Common myeloid progenitor, CD34-positive (primary cell): ENCODE measurements around the gene ARPC1A.
A peak's percentile ranks its signal among the peaks of the same experiment; 100 is the strongest.
"Not testable (repeated sequence)": the region's sequence is repeated elsewhere in the genome, so short reads cannot be mapped to it uniquely, and the experiment has no call there.

Source experiments
- CTCF ChIA-PET: fragments of 350-600 bp; sonication (Branson Sonifier 250); formaldehyde crosslinking; loops from one replicate; lab custom pipeline; 2021; ENCODE audit warnings: antibody characterized with exemption; lab: Charles Lee
- POLR2A ChIA-PET: fragments of 350-600 bp; sonication (Branson Sonifier 250); formaldehyde crosslinking; loops from one replicate; lab custom pipeline; 2021; ENCODE audit warnings: antibody characterized with exemption; lab: Charles Lee
- DNase-seq, 3 donors: peaks; one replicate each; pipeline versions ENCODE4 v3.0.0 to v3.0.0-alpha.2; 2013
- H3K27ac ChIP-seq, 2 experiments: 1 replicate in 1 of 2; 2 replicates in 1 of 2; pipeline ENCODE4 v1.7.0; 2013; ENCODE audit warnings: inconsistent platforms in 2 of 2, low read length in 2 of 2, mild to moderate bottlenecking in 2 of 2, low read depth in 1 of 2, moderate library complexity in 1 of 2; ENCODE audit not compliant: severe bottlenecking in 2 of 2, insufficient read depth in 1 of 2, poor library complexity in 1 of 2
- H3K27me3 ChIP-seq, 5 experiments: replicated peaks in 2 of 5; 1 replicate in 3 of 5; 2 replicates in 2 of 5; pipeline versions ENCODE4 v1.6.1 to v1.7.0; 2013; ENCODE audit warnings: low read length in 4 of 5, mild to moderate bottlenecking in 2 of 5, moderate library complexity in 2 of 5, inconsistent platforms in 1 of 5; ENCODE audit not compliant: insufficient read depth in 5 of 5, control insufficient read depth in 4 of 5
- H3K36me3 ChIP-seq, 4 experiments: 1 replicate in 2 of 4; 2 replicates in 2 of 4; pipeline versions ENCODE4 v1.6.1 to v1.7.0; 2013; ENCODE audit warnings: low read length in 3 of 4, control low read depth in 1 of 4, mild to moderate bottlenecking in 1 of 4; ENCODE audit not compliant: control insufficient read depth in 4 of 4, insufficient read depth in 4 of 4
- H3K4me1 ChIP-seq, 4 experiments: 1 replicate in 3 of 4; 2 replicates in 1 of 4; pipeline versions ENCODE4 v1.6.1 to v1.7.1; 2013; ENCODE audit warnings: low read length in 3 of 4, mild to moderate bottlenecking in 3 of 4, control low read depth in 1 of 4, inconsistent platforms in 1 of 4, moderate library complexity in 1 of 4; ENCODE audit not compliant: control insufficient read depth in 4 of 4, insufficient read depth in 4 of 4; ENCODE audit errors: control extremely low read depth in 1 of 4
- H3K4me3 ChIP-seq, 7 experiments: 1 replicate in 4 of 7; 2 replicates in 3 of 7; pipeline versions ENCODE4 v1.5.1 to v1.7.0; 2013; ENCODE audit warnings: mild to moderate bottlenecking in 7 of 7, low read length in 6 of 7, moderate library complexity in 6 of 7, inconsistent platforms in 2 of 7, low read depth in 2 of 7, control low read depth in 1 of 7; ENCODE audit not compliant: insufficient read depth in 4 of 7, control insufficient read depth in 1 of 7; ENCODE audit errors: extremely low read depth in 1 of 7
- H3K9me3 ChIP-seq, 5 experiments: 1 replicate in 4 of 5; 2 replicates in 1 of 5; pipeline versions ENCODE4 v1.6.1 to v1.7.1; 2013; ENCODE audit warnings: low read length in 4 of 5, mild to moderate bottlenecking in 2 of 5, inconsistent platforms in 1 of 5, low read depth in 1 of 5, moderate library complexity in 1 of 5; ENCODE audit not compliant: control insufficient read depth in 4 of 5, insufficient read depth in 2 of 5; ENCODE audit errors: control extremely low read depth in 1 of 5
- WGBS: methylation state at CpG from one replicate; pipeline ENCODE4 v1.1.5; 2013; ENCODE audit not compliant: insufficient coverage; 5-methylcytosine and 5-hydroxymethylcytosine counted together

The ARPC1A gene

GRCh38 chr7:99373091-99374066 is 47.7 kb downstream of the ARPC1A start:
- no peak overlapping the region for H3K27ac ChIP-seq
- 86% methylated on average over 35 of the region's 41 CpGs for WGBS
- POLR2A ChIA-PET: no interaction called here
- peaks cover 2 to 14% (median 8%) of the 10 kb centered on the region in 4 experiments for H3K36me3 ChIP-seq
- no peak for DNase-seq
- no peaks in the 10 kb centered on the region for H3K9me3 ChIP-seq
- peak overlapping the region; percentile 75 to 95 (median 84) for H3K4me3 ChIP-seq
- no peaks in the 10 kb centered on the region for H3K27me3 ChIP-seq
- CTCF ChIA-PET: interaction anchor here (1.7 to 2.4 kb wide), 3 partner anchors 9 to 13 kb away, joined by 5 to 14 read pairs (median 14); no protein-coding TSS in a partner anchor
- H3K4me1 ChIP-seq: peaks cover 3 to 53% (median 20%) of the 10 kb centered on the region in 4 experiments

- Histone ChIP-seq H3K4me1 (peaks cover 3 to 58% (median 27%) of the 10 kb centered on the region in 4 experiments), H3K27ac (peak within 1 kb of the TSS in 1 of 2 experiments; percentile 79), H3K4me3 (peak within 1 kb of the TSS; percentile 75 to 95 (median 84)), H3K9me3 (no peaks in the 10 kb centered on the region), H3K27me3 (no peaks in the 10 kb centered on the region), H3K36me3 (peaks cover 2 to 11% (median 6%) of the 10 kb centered on the region in 4 experiments)
- CTCF ChIA-PET: interaction anchor here (1.4 to 2.4 kb wide), 3 partner anchors 12 to 19 kb away, joined by 3 to 14 read pairs (median 14); no protein-coding TSS in a partner anchor
- 0% methylated on average over 58 of the region's 95 CpGs for WGBS
- POLR2A ChIA-PET: interaction anchor here (0.6 kb wide), 1 partner anchor 34 kb away, joined by 4 read pairs; no protein-coding TSS in a partner anchor
- peak; percentile 85 to 92 (median 90) for DNase-seq
Observed at GRCh38 chr7:99374111-99375064, 48.7 kb downstream of the ARPC1A start, which contains the start of gene ARPC1B. Gene ARPC1B (plus strand): TSS chr7:99374730. CDS start chr7:99385715, 10,985 bp downstream.

GRCh38 chr7:99375070-99375807 is 49.5 kb downstream of the ARPC1A start:
- peak overlapping the region in 1 of 2 experiments; percentile 79 for H3K27ac ChIP-seq
- no peaks in the 10 kb centered on the region for H3K27me3 ChIP-seq
- H3K36me3 ChIP-seq: peaks cover 2 to 11% (median 5%) of the 10 kb centered on the region in 4 experiments
- WGBS: 4% methylated on average over 18 of the region's 58 CpGs
- H3K9me3 ChIP-seq: no peaks in the 10 kb centered on the region
- H3K4me3 ChIP-seq: peak overlapping the region; percentile 75 to 95 (median 84)
- DNase-seq: peak; percentile 48 to 80 (median 68)
- peaks cover 3 to 58% (median 32%) of the 10 kb centered on the region in 4 experiments for H3K4me1 ChIP-seq
- ChIA-PET CTCF (interaction anchor here (1.4 kb wide), 1 partner anchor 19 kb away, joined by 3 read pairs; no protein-coding TSS in a partner anchor), POLR2A (interaction anchor here (0.8 to 1.0 kb wide), 4 partner anchors 13 to 64 kb away, joined by 3 to 6 read pairs (median 3); partner anchors contain the start of genes BUD31, CPSF4, PDAP1 and PTCD1)

GRCh38 chr7:99379043-99379577 is 53.4 kb downstream of the ARPC1A start:
- H3K27me3 ChIP-seq: no peaks in the 10 kb centered on the region
- peak; percentile 79 to 92 (median 90) for DNase-seq
- peak overlapping the region in 6 of 7 experiments; percentile 16 to 70 (median 60) for H3K4me3 ChIP-seq
- H3K4me1 ChIP-seq: peaks cover 3 to 63% (median 48%) of the 10 kb centered on the region in 4 experiments
- H3K27ac ChIP-seq: peak overlapping the region; percentile 47 to 84
- no peaks in the 10 kb centered on the region for H3K9me3 ChIP-seq
- POLR2A ChIA-PET: interaction anchor here (0.5 to 0.6 kb wide), 3 partner anchors 21 to 34 kb away, joined by 3 read pairs; no protein-coding TSS in a partner anchor
- H3K36me3 ChIP-seq: peaks cover 0 to 33% (median 8%) of the 10 kb centered on the region in 4 experiments
- CTCF ChIA-PET: interaction anchor here (0.6 to 0.8 kb wide), 3 partner anchors 14 to 1167 kb away, joined by 3 read pairs; partner anchors contain the start of genes BUD31 and PDAP1
- 0% methylated on average over 5 of the region's 7 CpGs for WGBS

- ChIA-PET CTCF (interaction anchor here (0.6 to 0.8 kb wide), 2 partner anchors 15 to 1166 kb away, joined by 3 read pairs; no protein-coding TSS in a partner anchor), POLR2A (interaction anchor here (0.5 to 0.6 kb wide), 3 partner anchors 22 to 34 kb away, joined by 3 read pairs; no protein-coding TSS in a partner anchor)
- H3K9me3 ChIP-seq, H3K27me3 ChIP-seq, DNase-seq: not testable (repeated sequence)
- Histone ChIP-seq H3K27ac (peak overlapping the region; percentile 47 to 84), H3K36me3 (peaks cover 0 to 33% (median 8%) of the 10 kb centered on the region in 4 experiments), H3K4me3 (peak overlapping the region in 6 of 7 experiments; percentile 11 to 70 (median 60)), H3K4me1 (peaks cover 3 to 62% (median 51%) of the 10 kb centered on the region in 4 experiments)
- WGBS: 32% methylated on average over 4 of the region's 7 CpGs
Observed at GRCh38 chr7:99379693-99380031, 54.0 kb downstream of the ARPC1A start.
